ENCODE results near the gene PPFIA4.

- TF ChIP-seq CTCF (IDR thresholded peaks at IDR 0.05; ENCODE audit: borderline replicate concordance, extremely low read depth, low read length, poor library complexity, severe bottlenecking) (no peak), EZH2 (IDR thresholded peaks at IDR 0.05; ENCODE audit: borderline replicate concordance, low read depth, low read length, severe bottlenecking) (no peak)
Measured at GRCh38 chr1:203103829-203104495, 77.7 kb downstream of the PPFIA4 start.

Data from DND-41 (cell line).